ENCODE results near the gene BHLHA9. TPM values are rescaled to one million over a fixed set of nuclear protein-coding genes. Genes with fewer than 3 reads are reported as not detected.
A peak's percentile ranks its signal among the peaks of the same experiment; 100 is the strongest.

Gene BHLHA9
- total RNA-seq, 1 donor: not detected

DNA sequence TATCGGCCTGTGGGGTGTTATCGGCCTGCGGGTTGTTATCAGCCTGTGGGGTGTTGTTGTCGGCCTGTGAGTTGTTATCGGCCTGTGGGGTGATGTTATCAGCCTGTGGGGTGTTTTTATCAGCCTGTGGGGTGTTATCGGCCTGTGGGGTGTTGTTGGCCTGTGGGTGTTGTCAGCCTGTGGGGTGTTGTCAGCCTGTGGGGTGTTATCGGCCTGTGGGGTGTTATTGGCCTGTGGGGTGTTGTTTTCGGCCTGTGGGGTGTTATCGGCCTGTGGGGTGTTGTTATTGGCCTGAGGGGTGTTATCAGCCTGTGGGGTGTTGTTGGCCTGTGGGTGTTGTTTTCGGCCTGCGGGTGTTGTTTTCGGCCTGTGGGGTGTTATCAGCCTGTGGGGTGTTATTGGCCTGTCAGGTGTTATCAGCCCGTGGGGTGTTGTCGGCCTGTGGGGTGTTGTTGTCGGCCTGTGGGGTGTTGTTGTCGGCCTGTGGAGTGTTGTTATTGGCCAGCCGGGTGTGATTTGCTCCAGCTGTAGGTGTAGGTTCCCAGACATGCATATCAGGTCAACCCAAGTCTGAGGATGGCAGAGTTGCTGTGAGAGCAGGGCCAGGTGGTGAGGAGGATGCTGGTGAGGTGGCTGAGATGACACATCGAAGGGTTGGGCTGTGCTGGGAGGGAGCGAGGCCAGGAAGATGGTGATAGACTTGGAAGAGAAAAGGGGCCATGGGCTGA, 16.3 kb downstream of the BHLHA9 start:
- no peak overlapping the region for H2AFZ ChIP-seq (ENCODE audit: low read length)
- TF ChIP-seq, protein P1, sequence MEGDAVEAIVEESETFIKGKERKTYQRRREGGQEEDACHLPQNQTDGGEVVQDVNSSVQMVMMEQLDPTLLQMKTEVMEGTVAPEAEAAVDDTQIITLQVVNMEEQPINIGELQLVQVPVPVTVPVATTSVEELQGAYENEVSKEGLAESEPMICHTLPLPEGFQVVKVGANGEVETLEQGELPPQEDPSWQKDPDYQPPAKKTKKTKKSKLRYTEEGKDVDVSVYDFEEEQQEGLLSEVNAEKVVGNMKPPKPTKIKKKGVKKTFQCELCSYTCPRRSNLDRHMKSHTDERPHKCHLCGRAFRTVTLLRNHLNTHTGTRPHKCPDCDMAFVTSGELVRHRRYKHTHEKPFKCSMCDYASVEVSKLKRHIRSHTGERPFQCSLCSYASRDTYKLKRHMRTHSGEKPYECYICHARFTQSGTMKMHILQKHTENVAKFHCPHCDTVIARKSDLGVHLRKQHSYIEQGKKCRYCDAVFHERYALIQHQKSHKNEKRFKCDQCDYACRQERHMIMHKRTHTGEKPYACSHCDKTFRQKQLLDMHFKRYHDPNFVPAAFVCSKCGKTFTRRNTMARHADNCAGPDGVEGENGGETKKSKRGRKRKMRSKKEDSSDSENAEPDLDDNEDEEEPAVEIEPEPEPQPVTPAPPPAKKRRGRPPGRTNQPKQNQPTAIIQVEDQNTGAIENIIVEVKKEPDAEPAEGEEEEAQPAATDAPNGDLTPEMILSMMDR (IDR thresholded peaks at IDR 0.05; ENCODE audit: extremely low read depth, low read depth, low read length): no peak
- peak; percentile 56 for DNase-seq (ENCODE audit: insufficient read length, low spot score, missing footprints)
- H3K4me3 ChIP-seq (ENCODE audit: insufficient read depth, low read length): no peak overlapping the region
- no peaks in the 10 kb centered on the region for H3K27me3 ChIP-seq (ENCODE audit: insufficient read depth, low read length)
- no peaks in the 10 kb centered on the region for H3K79me2 ChIP-seq (ENCODE audit: insufficient read depth, low read length)
- no peaks in the 10 kb centered on the region for H3K36me3 ChIP-seq (ENCODE audit: insufficient read depth, low read length)
- no peaks in the 10 kb centered on the region for H3K9me3 ChIP-seq (ENCODE audit: low read depth, low read length)
- no peaks in the 10 kb centered on the region for H3K4me1 ChIP-seq (ENCODE audit: insufficient read depth, low read length)
- no peaks in the 10 kb centered on the region for H4K20me1 ChIP-seq (ENCODE audit: insufficient read depth, low read length)
- no peak overlapping the region for H3K4me2 ChIP-seq (ENCODE audit: insufficient read depth, low read length)
- no peak overlapping the region for H3K27ac ChIP-seq (ENCODE audit: low read depth, low read length)

DNA sequence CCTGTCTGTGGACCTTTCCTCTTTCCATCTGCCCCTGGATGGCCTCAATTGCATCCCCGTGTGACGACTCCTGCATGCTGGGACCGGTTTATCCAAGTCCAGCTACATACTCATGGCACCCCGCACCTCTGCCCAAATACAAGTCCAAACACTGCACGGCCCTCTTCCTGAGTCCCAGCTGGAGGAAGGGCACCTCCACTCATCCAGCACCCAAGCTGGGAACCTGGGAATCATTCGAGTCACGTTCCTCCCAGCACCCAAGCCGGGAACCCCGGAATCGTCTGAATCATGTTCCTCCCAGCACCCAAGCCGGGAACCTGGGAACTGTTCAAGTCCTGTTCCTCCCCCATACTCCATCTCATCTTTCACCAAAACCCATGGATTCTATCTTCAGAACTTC, 19.5 kb downstream of the BHLHA9 start:
- H2AFZ ChIP-seq (ENCODE audit: low read length): no peak overlapping the region
- no peaks in the 10 kb centered on the region for H3K79me2 ChIP-seq (ENCODE audit: insufficient read depth, low read length)
- no peaks in the 10 kb centered on the region for H3K9me3 ChIP-seq (ENCODE audit: low read depth, low read length)
- H3K4me2 ChIP-seq (ENCODE audit: insufficient read depth, low read length): no peak overlapping the region
- H3K4me1 ChIP-seq (ENCODE audit: insufficient read depth, low read length): no peaks in the 10 kb centered on the region
- no peaks in the 10 kb centered on the region for H4K20me1 ChIP-seq (ENCODE audit: insufficient read depth, low read length)
- TF ChIP-seq, protein P1 (IDR thresholded peaks at IDR 0.05; ENCODE audit: extremely low read depth, low read depth, low read length): no peak
- H3K4me3 ChIP-seq (ENCODE audit: insufficient read depth, low read length): no peak overlapping the region
- H3K27ac ChIP-seq (ENCODE audit: low read depth, low read length): no peak overlapping the region
- no peaks in the 10 kb centered on the region for H3K36me3 ChIP-seq (ENCODE audit: insufficient read depth, low read length)
- H3K27me3 ChIP-seq (ENCODE audit: insufficient read depth, low read length): no peaks in the 10 kb centered on the region
- peak; percentile 41 for DNase-seq (ENCODE audit: insufficient read length, low spot score, missing footprints)

DNA sequence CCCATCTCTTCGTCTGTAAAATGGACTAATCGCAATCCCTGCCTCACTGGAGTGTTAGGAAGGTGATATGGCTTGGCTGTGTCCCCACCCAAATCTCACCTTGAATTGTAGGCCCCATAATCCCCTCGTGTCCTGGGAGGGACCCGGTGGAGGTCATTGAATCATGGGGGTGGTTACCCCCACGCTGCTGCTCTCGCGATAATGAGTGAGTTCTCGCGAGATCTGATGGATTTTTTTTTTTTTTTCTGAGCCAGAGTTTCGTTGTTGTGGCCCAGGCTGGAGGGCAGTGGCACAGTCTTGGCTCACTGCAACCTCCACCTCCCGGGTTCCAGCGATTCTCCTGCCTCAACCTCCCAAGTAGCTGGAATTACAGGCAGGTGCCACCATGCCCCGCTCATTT, 20.4 kb downstream of the BHLHA9 start:
- no peaks in the 10 kb centered on the region for H3K4me1 ChIP-seq (ENCODE audit: insufficient read depth, low read length)
- no peak overlapping the region for H2AFZ ChIP-seq (ENCODE audit: low read length)
- TF ChIP-seq, protein P1 (IDR thresholded peaks at IDR 0.05; ENCODE audit: extremely low read depth, low read depth, low read length): no peak
- H3K79me2 ChIP-seq (ENCODE audit: insufficient read depth, low read length): no peaks in the 10 kb centered on the region
- H4K20me1 ChIP-seq (ENCODE audit: insufficient read depth, low read length): no peaks in the 10 kb centered on the region
- H3K9me3 ChIP-seq (ENCODE audit: low read depth, low read length): no peaks in the 10 kb centered on the region
- no peak overlapping the region for H3K4me3 ChIP-seq (ENCODE audit: insufficient read depth, low read length)
- H3K27me3 ChIP-seq (ENCODE audit: insufficient read depth, low read length): no peaks in the 10 kb centered on the region
- H3K27ac ChIP-seq (ENCODE audit: low read depth, low read length): no peak overlapping the region
- no peak overlapping the region for H3K4me2 ChIP-seq (ENCODE audit: insufficient read depth, low read length)
- no peaks in the 10 kb centered on the region for H3K36me3 ChIP-seq (ENCODE audit: insufficient read depth, low read length)
- DNase-seq (ENCODE audit: insufficient read length, low spot score, missing footprints): no peak

DNA sequence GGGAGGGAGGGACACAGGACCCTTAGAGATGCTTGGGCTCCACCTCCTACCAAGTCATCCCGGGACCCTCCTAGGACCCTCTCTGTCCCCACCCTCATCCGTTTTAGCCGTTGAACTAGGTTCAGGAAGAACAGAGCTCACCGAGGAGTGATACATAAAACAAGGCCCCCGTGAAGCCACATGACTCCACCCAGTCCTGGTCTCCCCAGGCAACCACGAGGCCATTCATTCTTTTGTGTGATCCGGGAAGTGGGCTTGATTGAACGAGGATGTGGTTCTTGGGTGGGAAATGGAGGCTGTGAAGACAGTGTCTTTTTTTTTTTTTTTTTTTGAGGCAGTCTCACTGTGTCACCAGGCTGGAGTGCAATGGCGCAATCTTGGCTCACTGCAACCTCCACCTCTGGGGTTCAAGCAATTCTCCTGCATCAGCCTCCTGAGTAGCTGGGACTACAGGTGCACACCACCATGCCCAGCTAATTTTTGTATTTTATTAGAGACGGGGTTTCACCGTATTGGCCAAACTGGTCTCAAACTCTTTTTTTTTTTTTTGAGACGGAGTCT, 24.0 kb downstream of the BHLHA9 start:
- H2AFZ ChIP-seq (ENCODE audit: low read length): no peak overlapping the region
- TF ChIP-seq, protein P1 (IDR thresholded peaks at IDR 0.05; ENCODE audit: extremely low read depth, low read depth, low read length): no peak
- DNase-seq (ENCODE audit: insufficient read length, low spot score, missing footprints): peak; percentile 81
- no peaks in the 10 kb centered on the region for H3K36me3 ChIP-seq (ENCODE audit: insufficient read depth, low read length)
- H4K20me1 ChIP-seq (ENCODE audit: insufficient read depth, low read length): no peaks in the 10 kb centered on the region
- H3K27me3 ChIP-seq (ENCODE audit: insufficient read depth, low read length): peaks cover 21% of the 10 kb centered on the region
- H3K79me2 ChIP-seq (ENCODE audit: insufficient read depth, low read length): no peaks in the 10 kb centered on the region
- H3K4me3 ChIP-seq (ENCODE audit: insufficient read depth, low read length): no peak overlapping the region
- H3K27ac ChIP-seq (ENCODE audit: low read depth, low read length): no peak overlapping the region
- H3K4me2 ChIP-seq (ENCODE audit: insufficient read depth, low read length): no peak overlapping the region
- H3K4me1 ChIP-seq (ENCODE audit: insufficient read depth, low read length): no peaks in the 10 kb centered on the region
- H3K9me3 ChIP-seq (ENCODE audit: low read depth, low read length): no peaks in the 10 kb centered on the region

Data from osteoblast (primary cell).